Measurements from ENCODE around the gene GASK1B. TPM values are rescaled to one million over a fixed set of nuclear protein-coding genes. Genes with fewer than 3 reads are reported as not detected.

The GASK1B gene
- total RNA-seq, 4 donors from 2014 or later: 1.0 to 23.7 (median 10.6) TPM

DNA sequence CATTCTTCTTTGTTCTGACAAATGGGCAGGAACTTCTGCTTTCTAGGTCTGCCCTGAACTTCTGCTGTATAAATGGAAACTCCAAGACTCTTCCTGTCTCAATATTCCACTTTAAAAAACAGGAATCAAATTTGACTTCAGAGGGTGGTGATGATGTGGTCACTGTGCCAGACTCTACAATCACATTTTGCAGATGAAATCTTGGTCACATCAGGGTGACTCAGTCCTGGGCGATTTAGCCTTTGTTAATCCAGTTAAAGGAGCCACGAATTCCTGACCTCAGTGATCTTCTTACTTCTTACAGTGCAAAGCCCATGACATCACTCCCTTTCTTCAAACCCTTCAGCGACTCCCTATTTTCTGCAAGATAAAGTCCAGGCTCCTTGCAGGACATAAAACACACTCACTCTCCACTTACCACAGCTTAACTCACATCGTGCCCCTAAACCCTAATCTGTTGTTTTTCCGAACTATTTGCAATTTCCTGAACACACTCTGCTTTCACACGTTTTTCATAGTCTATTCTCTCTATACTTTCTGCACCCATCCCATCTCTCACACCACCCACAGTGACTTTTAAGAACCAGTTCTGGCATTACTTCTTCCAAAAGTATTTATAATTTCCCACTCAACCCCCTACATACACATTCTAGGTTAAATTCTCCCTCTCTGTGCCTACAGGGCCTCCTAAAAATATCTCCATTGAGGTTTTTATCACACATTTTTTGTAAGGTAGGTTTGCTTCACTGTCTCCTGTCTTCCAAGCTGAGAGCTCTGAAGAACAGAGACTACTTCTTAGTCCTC lies 11.1 kb downstream of the GASK1B start:
- Histone ChIP-seq H3K9me3 (no peaks in the 10 kb centered on the region), H3K36me3 (no peaks in the 10 kb centered on the region), H3K27ac (peak overlapping the region in 3 of 4 donors; percentile 34 to 53 (median 38)), H3K4me3 (no peak overlapping the region), H3K4me1 (peaks cover 0 to 24% (median 8%) of the 10 kb centered on the region in 3 donors), H3K27me3 (peaks cover 0 to 4% (median 0%) of the 10 kb centered on the region in 4 donors)
- no peak for DNase-seq
- WGBS, 2 donors: 41 to 50% methylated on average over 6 of the region's 6 CpGs
- no peak for TF ChIP-seq POLR2A (IDR thresholded peaks at IDR 0.05)
- TF ChIP-seq, protein P1, sequence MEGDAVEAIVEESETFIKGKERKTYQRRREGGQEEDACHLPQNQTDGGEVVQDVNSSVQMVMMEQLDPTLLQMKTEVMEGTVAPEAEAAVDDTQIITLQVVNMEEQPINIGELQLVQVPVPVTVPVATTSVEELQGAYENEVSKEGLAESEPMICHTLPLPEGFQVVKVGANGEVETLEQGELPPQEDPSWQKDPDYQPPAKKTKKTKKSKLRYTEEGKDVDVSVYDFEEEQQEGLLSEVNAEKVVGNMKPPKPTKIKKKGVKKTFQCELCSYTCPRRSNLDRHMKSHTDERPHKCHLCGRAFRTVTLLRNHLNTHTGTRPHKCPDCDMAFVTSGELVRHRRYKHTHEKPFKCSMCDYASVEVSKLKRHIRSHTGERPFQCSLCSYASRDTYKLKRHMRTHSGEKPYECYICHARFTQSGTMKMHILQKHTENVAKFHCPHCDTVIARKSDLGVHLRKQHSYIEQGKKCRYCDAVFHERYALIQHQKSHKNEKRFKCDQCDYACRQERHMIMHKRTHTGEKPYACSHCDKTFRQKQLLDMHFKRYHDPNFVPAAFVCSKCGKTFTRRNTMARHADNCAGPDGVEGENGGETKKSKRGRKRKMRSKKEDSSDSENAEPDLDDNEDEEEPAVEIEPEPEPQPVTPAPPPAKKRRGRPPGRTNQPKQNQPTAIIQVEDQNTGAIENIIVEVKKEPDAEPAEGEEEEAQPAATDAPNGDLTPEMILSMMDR (IDR thresholded peaks at IDR 0.05): no peak
- intact Hi-C loops (cut with DNase I): no loop called here

DNA sequence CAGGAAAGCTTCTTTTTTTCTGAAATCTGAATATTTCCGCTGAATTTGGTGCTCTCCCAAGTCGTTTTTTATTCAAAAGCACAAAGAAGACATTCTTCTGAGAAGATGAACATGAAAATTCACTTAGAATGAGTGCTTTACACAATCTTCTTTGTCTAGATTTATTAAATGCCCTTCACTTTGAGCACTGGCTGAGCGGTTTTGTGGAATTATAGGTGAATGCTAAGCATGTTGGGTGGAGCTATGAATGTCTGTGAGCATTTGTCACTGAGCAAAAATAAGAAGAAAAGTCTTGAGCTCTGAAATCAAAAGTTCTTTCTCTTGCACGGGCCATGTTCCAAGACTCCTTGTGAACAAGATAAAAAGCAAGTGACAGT lies 13.1 kb downstream of the GASK1B start:
- Histone ChIP-seq H3K27ac (peak overlapping the region in 1 of 4 donors; percentile 9), H3K9me3 (no peaks in the 10 kb centered on the region), H3K4me1 (peaks cover 0 to 24% (median 8%) of the 10 kb centered on the region in 3 donors), H3K4me3 (no peak overlapping the region), H3K36me3 (no peaks in the 10 kb centered on the region), H3K27me3 (peaks cover 0 to 4% (median 0%) of the 10 kb centered on the region in 4 donors)
- WGBS, 2 donors: 60 to 66% methylated on average over 4 of the region's 4 CpGs
- TF ChIP-seq, protein P1 (IDR thresholded peaks at IDR 0.05): no peak
- no peak for TF ChIP-seq POLR2A (IDR thresholded peaks at IDR 0.05)
- intact Hi-C loops (cut with DNase I): no loop called here
- no peak for DNase-seq

DNA sequence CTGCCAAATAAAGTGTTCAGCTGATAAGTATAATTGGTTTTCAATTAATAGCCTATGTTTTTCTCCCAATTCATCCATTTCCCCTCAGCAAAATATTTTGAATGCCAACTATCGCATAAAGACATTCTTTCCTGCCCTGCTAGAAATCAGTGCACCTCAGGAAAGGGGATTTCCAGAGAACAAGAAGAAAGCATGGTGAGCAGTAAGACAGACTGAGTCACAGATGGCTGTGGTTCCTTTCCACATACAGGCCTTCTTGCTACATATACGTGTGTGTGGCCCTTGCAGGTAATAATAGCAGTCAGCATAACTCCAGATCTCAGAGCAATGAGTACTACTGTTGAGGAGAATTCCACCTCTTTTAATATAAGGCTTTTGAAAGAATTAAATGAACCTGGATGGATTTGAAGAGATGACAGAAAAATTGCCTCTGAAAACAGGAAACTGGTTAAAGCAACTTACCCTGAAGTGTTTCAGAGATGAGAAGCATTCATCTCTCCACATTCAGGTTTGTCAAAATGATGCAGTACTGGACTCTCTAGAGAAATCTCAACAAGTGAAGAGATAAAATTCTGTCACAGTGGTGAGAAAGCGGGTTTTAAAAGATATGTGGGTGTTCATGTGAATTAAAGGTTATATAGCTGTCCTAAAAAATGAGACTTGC lies 13.6 kb downstream of the GASK1B start:
- intact Hi-C loops (cut with DNase I): no loop called here
- peaks cover 0 to 2% (median 0%) of the 10 kb centered on the region in 4 donors for H3K27me3 ChIP-seq
- DNase-seq: no peak
- peak overlapping the region in 1 of 4 donors; percentile 9 for H3K27ac ChIP-seq
- WGBS, 2 donors: 41 to 44% methylated on average over 3 of the region's 3 CpGs
- H3K4me3 ChIP-seq: no peak overlapping the region
- TF ChIP-seq POLR2A (IDR thresholded peaks at IDR 0.05): no peak
- TF ChIP-seq, protein P1 (IDR thresholded peaks at IDR 0.05): no peak
- no peaks in the 10 kb centered on the region for H3K36me3 ChIP-seq
- H3K9me3 ChIP-seq: no peaks in the 10 kb centered on the region
- H3K4me1 ChIP-seq: peaks cover 0 to 24% (median 8%) of the 10 kb centered on the region in 3 donors

DNA sequence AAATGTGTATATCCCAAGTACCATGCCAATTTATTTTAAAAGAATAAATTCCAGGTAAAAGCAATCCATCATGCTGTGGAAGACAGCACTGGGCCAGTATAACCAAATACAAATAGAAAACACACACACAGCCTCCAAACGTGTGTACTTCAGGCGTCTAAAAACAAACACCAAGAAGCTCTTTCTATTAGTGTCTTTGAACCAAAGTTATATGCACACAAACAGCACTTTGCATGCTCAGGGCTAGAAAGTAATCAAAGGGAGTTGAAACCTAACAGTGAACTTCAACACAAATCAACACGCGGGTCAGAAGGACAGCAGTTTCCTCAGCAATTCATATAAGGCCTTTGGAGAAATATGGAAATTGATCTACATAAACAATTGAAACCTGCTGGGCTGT lies 15.4 kb downstream of the GASK1B start:
- DNase-seq: no peak
- H3K4me3 ChIP-seq: no peak overlapping the region
- no peaks in the 10 kb centered on the region for H3K27me3 ChIP-seq
- intact Hi-C loops (cut with DNase I): no loop called here
- no peaks in the 10 kb centered on the region for H3K36me3 ChIP-seq
- TF ChIP-seq, protein P1 (IDR thresholded peaks at IDR 0.05): no peak
- no peak for TF ChIP-seq POLR2A (IDR thresholded peaks at IDR 0.05)
- 72 to 80% methylated on average over 4 of the region's 4 CpGs for WGBS, 2 donors
- peaks cover 0 to 21% (median 8%) of the 10 kb centered on the region in 3 donors for H3K4me1 ChIP-seq
- no peaks in the 10 kb centered on the region for H3K9me3 ChIP-seq
- H3K27ac ChIP-seq: no peak overlapping the region
